Mesendoderm (in vitro differentiated cells): ENCODE results near the gene CDK5RAP2.
"Not testable (repeated sequence)": the region's sequence is repeated elsewhere in the genome, so short reads cannot be mapped to it uniquely, and the experiment has no call there.

Experiments used
- DNase-seq: peaks from one replicate; pipeline ENCODE4 v3.0.0; 2013
- H2AK5ac ChIP-seq: 2 replicates; pipeline ENCODE4 v1.6.1; 2013; ENCODE audit warnings: low read length, inconsistent platforms
- H2BK120ac ChIP-seq: 2 replicates; pipeline ENCODE4 v1.6.1; 2013; ENCODE audit warnings: low read depth, mild to moderate bottlenecking, low read length, moderate library complexity, mixed read lengths
- H2BK15ac ChIP-seq: replicated peaks from 2 replicates; pipeline ENCODE4 v1.6.1; 2013; ENCODE audit warnings: low read depth, mild to moderate bottlenecking, moderate library complexity
- H2BK5ac ChIP-seq: 2 replicates; pipeline ENCODE4 v1.6.1; 2013; ENCODE audit warnings: low read length, inconsistent platforms
- H3K18ac ChIP-seq: 2 replicates; pipeline ENCODE4 v1.6.1; 2013; ENCODE audit warnings: mild to moderate bottlenecking, low read length, mixed read lengths
- H3K23ac ChIP-seq: one replicate; pipeline ENCODE4 v1.6.1; 2013; ENCODE audit warnings: low read length
- H3K27ac ChIP-seq: 2 replicates; pipeline ENCODE4 v1.5.1; 2013; ENCODE audit warnings: low read depth, mild to moderate bottlenecking, inconsistent platforms, low read length, moderate library complexity
- H3K27me3 ChIP-seq: 2 replicates; pipeline ENCODE4 v1.6.1; 2013; ENCODE audit warnings: low read length, control low read depth, mild to moderate bottlenecking, inconsistent platforms; ENCODE audit not compliant: insufficient read depth, poor library complexity
- H3K36me3 ChIP-seq: 2 replicates; pipeline ENCODE4 v1.6.1; 2013; ENCODE audit warnings: low read length, inconsistent platforms; ENCODE audit not compliant: control insufficient read depth, insufficient read depth
- H3K4ac ChIP-seq: one replicate; pipeline ENCODE4 v1.6.1; 2013; ENCODE audit warnings: low read depth, mild to moderate bottlenecking, low read length, moderate library complexity
- H3K4me1 ChIP-seq: 2 replicates; pipeline ENCODE4 v1.6.1; 2013; ENCODE audit warnings: low read depth, low read length, inconsistent platforms; ENCODE audit not compliant: control insufficient read depth
- H3K4me2 ChIP-seq: 2 replicates; pipeline ENCODE4 v1.6.1; 2013; ENCODE audit warnings: low read length
- H3K4me3 ChIP-seq: 2 replicates; pipeline ENCODE4 v1.5.1; 2013; ENCODE audit warnings: mild to moderate bottlenecking, low read length
- H3K56ac ChIP-seq: one replicate; pipeline ENCODE4 v1.6.1; 2013; ENCODE audit warnings: low read length
- H3K79me1 ChIP-seq: 2 replicates; pipeline ENCODE4 v1.6.1; 2013; ENCODE audit warnings: low read length, inconsistent platforms
- H3K79me2 ChIP-seq: 2 replicates; pipeline ENCODE4 v1.6.1; 2013; ENCODE audit warnings: mild to moderate bottlenecking, low read length; ENCODE audit not compliant: control insufficient read depth, insufficient read depth
- H3K9ac ChIP-seq: 2 replicates; pipeline ENCODE4 v1.6.1; 2013; ENCODE audit warnings: low read length, inconsistent platforms
- H4K5ac ChIP-seq: one replicate; pipeline ENCODE4 v1.6.1; 2013; ENCODE audit warnings: low read length
- H4K8ac ChIP-seq: one replicate; pipeline ENCODE4 v1.6.1; 2013; ENCODE audit warnings: low read depth, mild to moderate bottlenecking, control low read depth, low read length, moderate library complexity
- WGBS: extraction: QIAGEN DNeasy Blood & Tissue Kit; methylation state at CpG from one replicate; pipeline ENCODE4 v1.1.7; 2013; ENCODE audit warnings: low lambda C conversion rate, missing lambda C conversion rate; ENCODE audit not compliant: insufficient coverage; ENCODE audit errors: extremely low coverage; 5-methylcytosine and 5-hydroxymethylcytosine counted together

CDK5RAP2 gene

DNA sequence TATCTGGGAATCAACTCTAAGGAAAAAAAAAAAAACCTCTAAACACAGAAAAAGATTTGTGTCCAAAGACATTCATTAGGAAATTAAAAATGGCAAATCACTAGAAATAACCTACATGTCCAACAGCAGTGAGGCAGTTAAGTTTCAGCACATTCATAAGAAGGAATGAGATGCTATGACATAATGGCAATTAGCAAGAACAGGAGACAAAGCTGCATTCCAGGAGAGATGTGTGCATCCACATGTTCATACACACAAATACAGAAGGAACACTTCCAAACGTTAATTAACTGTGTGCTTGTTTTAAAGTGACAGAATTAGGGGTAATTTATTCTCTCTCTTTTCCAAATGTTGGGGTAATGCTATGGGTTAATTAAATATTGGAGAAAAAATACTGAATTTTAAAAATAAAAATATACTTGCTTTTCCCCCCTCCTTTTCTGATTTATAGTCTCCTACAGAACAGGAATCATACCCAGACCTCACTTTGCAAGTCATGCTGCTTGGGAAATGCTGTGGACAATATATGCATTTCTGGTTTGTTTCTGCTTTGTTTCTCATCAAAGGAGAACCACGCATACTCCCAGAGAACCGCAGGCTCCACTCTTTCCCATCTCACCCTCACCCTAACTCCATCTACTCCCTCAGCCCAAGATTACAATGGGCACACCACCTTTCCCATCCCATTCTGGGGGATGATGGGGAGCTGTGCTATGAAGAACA, 114.1 kb downstream of the CDK5RAP2 start:
- Histone ChIP-seq H3K36me3 (no peaks in the 10 kb centered on the region), H3K23ac (no peak overlapping the region), H3K79me1 (no peaks in the 10 kb centered on the region), H3K18ac (no peak overlapping the region), H3K4me1 (no peaks in the 10 kb centered on the region), H3K4me2 (no peak overlapping the region), H4K5ac (no peak overlapping the region), H3K27me3 (no peaks in the 10 kb centered on the region), H2AK5ac (no peak overlapping the region), H2BK5ac (no peak overlapping the region), H3K4ac (no peak overlapping the region), H4K8ac (no peak overlapping the region), H2BK120ac (no peak overlapping the region), H2BK15ac (no peak overlapping the region), H3K9ac (no peak overlapping the region), H3K56ac (no peak overlapping the region), H3K79me2 (no peaks in the 10 kb centered on the region), H3K4me3 (no peak overlapping the region), H3K27ac (no peak overlapping the region)
- DNase-seq = no peak
- no CpG with 5 or more reads among the region's 3 CpGs for WGBS

- Histone ChIP-seq H2BK120ac (no peak overlapping the region), H4K8ac (no peak overlapping the region), H3K27me3 (no peaks in the 10 kb centered on the region), H3K4me3 (no peak overlapping the region), H3K4ac (no peak overlapping the region), H4K5ac (no peak overlapping the region), H3K9ac (no peak overlapping the region), H3K4me2 (no peak overlapping the region), H2BK15ac (no peak overlapping the region), H3K79me1 (no peaks in the 10 kb centered on the region), H3K36me3 (no peaks in the 10 kb centered on the region), H3K18ac (no peak overlapping the region), H2BK5ac (no peak overlapping the region), H3K79me2 (no peaks in the 10 kb centered on the region), H3K56ac (no peak overlapping the region), H3K27ac (no peak overlapping the region), H3K4me1 (no peaks in the 10 kb centered on the region), H3K23ac (no peak overlapping the region), H2AK5ac (no peak overlapping the region)
- 100% methylated on average over 1 of the region's 4 CpGs for WGBS
- no peak for DNase-seq
Observed at GRCh38 chr9:120464887-120465421, 115.0 kb downstream of the CDK5RAP2 start.

GRCh38 chr9:120464176-120464886, 115.6 kb downstream of the CDK5RAP2 start:
- Histone ChIP-seq H3K18ac (no peak overlapping the region), H3K4ac (no peak overlapping the region), H2BK15ac (no peak overlapping the region), H3K9ac (no peak overlapping the region), H2BK5ac (no peak overlapping the region), H2BK120ac (no peak overlapping the region), H3K23ac (no peak overlapping the region), H4K5ac (no peak overlapping the region), H2AK5ac (no peak overlapping the region), H3K79me2 (no peaks in the 10 kb centered on the region), H3K4me3 (no peak overlapping the region), H3K27me3 (no peaks in the 10 kb centered on the region), H3K27ac (no peak overlapping the region), H3K36me3 (no peaks in the 10 kb centered on the region), H3K4me2 (no peak overlapping the region), H4K8ac (no peak overlapping the region), H3K56ac (no peak overlapping the region), H3K79me1 (no peaks in the 10 kb centered on the region), H3K4me1 (no peaks in the 10 kb centered on the region)
- no CpG with 5 or more reads among the region's 6 CpGs for WGBS
- DNase-seq = no peak

- Histone ChIP-seq H3K27ac (no peak overlapping the region), H3K79me2 (no peaks in the 10 kb centered on the region), H4K5ac (no peak overlapping the region), H3K4me1 (no peaks in the 10 kb centered on the region), H2AK5ac (no peak overlapping the region), H3K36me3 (no peaks in the 10 kb centered on the region), H2BK5ac (no peak overlapping the region), H3K4ac (no peak overlapping the region), H3K18ac (no peak overlapping the region), H3K4me2 (no peak overlapping the region), H4K8ac (no peak overlapping the region), H3K23ac (no peak overlapping the region), H2BK120ac (no peak overlapping the region), H3K9ac (no peak overlapping the region), H3K4me3 (no peak overlapping the region), H3K27me3 (no peaks in the 10 kb centered on the region), H2BK15ac (no peak overlapping the region), H3K79me1 (no peaks in the 10 kb centered on the region), H3K56ac (no peak overlapping the region)
- DNase-seq = no peak
- no CpG with 5 or more reads among the region's 4 CpGs for WGBS
Observed at GRCh38 chr9:120463765-120464164, 116.2 kb downstream of the CDK5RAP2 start.

GRCh38 chr9:120461677-120462076, 118.3 kb downstream of the CDK5RAP2 start:
- not testable (repeated sequence) for H3K36me3 ChIP-seq, H3K23ac ChIP-seq, H4K5ac ChIP-seq, H3K4me3 ChIP-seq, H3K4ac ChIP-seq, H2BK120ac ChIP-seq, H3K4me1 ChIP-seq, H2AK5ac ChIP-seq, H3K79me1 ChIP-seq, H3K18ac ChIP-seq, H3K56ac ChIP-seq, H3K9ac ChIP-seq, H2BK15ac ChIP-seq, H2BK5ac ChIP-seq, H3K4me2 ChIP-seq, H3K27ac ChIP-seq, H4K8ac ChIP-seq, H3K27me3 ChIP-seq, H3K79me2 ChIP-seq, DNase-seq
- WGBS = no CpG with 5 or more reads among the region's 9 CpGs
